H1 (cell line): ENCODE results near the gene CCDC83. TPM values are rescaled to one million over a fixed set of nuclear protein-coding genes. Genes with fewer than 3 reads are reported as not detected.

Source experiments
- CTCF ChIA-PET: fragments of 300-600 bp; sonication (Branson Sonifier 250); formaldehyde crosslinking; loops from one replicate; lab custom pipeline; 2021; ENCODE audit not compliant: partially characterized antibody; lab: Charles Lee
- POLR2A ChIA-PET: fragments of 300-600 bp; sonication (Branson Sonifier 250); formaldehyde crosslinking; loops from one replicate; lab custom pipeline; 2021; ENCODE audit warnings: inconsistent platforms; ENCODE audit not compliant: partially characterized antibody; lab: Charles Lee
- DNase-seq, 2 experiments: peaks; one replicate each; pipeline versions ENCODE4 v3.0.0 to v3.0.0-alpha.2; 2010 to 2022; ENCODE audit warnings: low spot score in 2 of 2, low read depth in 1 of 2, mixed read lengths in 1 of 2
- FAIRE-seq: peaks from 2 replicates; lab custom pipeline; 2011; peaks lifted over from hg19 to GRCh38; lab: Jason Lieb, UNC
- H2AFZ ChIP-seq: 2 replicates; pipeline ENCODE4 v1.8.1; 2012; ENCODE audit warnings: low read length, inconsistent platforms
- H2AK5ac ChIP-seq: 2 replicates; pipeline ENCODE4 v1.6.1; 2013; ENCODE audit warnings: low read depth, low read length
- H2BK120ac ChIP-seq: replicated peaks from 2 replicates; pipeline ENCODE3; 2013; ENCODE audit warnings: low read depth, low read length, inconsistent platforms
- H2BK12ac ChIP-seq: 2 replicates; pipeline ENCODE4 v1.6.1; 2013; ENCODE audit warnings: low read depth, low read length
- H2BK15ac ChIP-seq: 2 replicates; pipeline ENCODE4 v1.6.1; 2013; ENCODE audit warnings: low read length
- H2BK20ac ChIP-seq: 2 replicates; pipeline ENCODE4 v1.6.1; 2013; ENCODE audit warnings: low read length
- H2BK5ac ChIP-seq: 2 replicates; pipeline ENCODE4 v1.6.1; 2013; ENCODE audit warnings: low read depth, low read length
- H3K14ac ChIP-seq: 2 replicates; pipeline ENCODE4 v1.6.1; 2013; ENCODE audit warnings: inconsistent platforms; ENCODE audit not compliant: insufficient read length
- H3K18ac ChIP-seq: 2 replicates; pipeline ENCODE4 v1.6.1; 2013; ENCODE audit warnings: low read length; ENCODE audit errors: extremely low read depth
- H3K23ac ChIP-seq: 2 replicates; pipeline ENCODE4 v1.6.1; 2013; ENCODE audit warnings: inconsistent platforms; ENCODE audit not compliant: insufficient read length
- H3K23me2 ChIP-seq: 2 replicates; pipeline ENCODE4 v1.6.1; 2013; ENCODE audit warnings: low read depth, low read length
- H3K27ac ChIP-seq: 2 replicates; pipeline ENCODE4 v1.6.1; 2011; ENCODE audit warnings: low read depth, low read length, inconsistent platforms
- H3K27me3 ChIP-seq, 4 experiments: replicated peaks in 1 of 4; 1 replicate in 1 of 4; 2 replicates in 3 of 4; pipeline versions ENCODE4 v1.6.1 to v1.8.1; 2011 to 2013; ENCODE audit warnings: low read length in 3 of 4, mild to moderate bottlenecking in 3 of 4, inconsistent platforms in 2 of 4, mixed read lengths in 2 of 4, moderate library complexity in 1 of 4; ENCODE audit not compliant: control insufficient read depth in 3 of 4, insufficient read depth in 3 of 4; ENCODE audit errors: extremely low read depth in 1 of 4
- H3K36me3 ChIP-seq, 4 experiments: 2 replicates each; pipeline versions ENCODE4 v1.6.1 to v1.8.1; 2011 to 2013; ENCODE audit warnings: mild to moderate bottlenecking in 4 of 4, low read length in 3 of 4, moderate library complexity in 2 of 4, control low read depth in 1 of 4, inconsistent platforms in 1 of 4; ENCODE audit not compliant: insufficient read depth in 4 of 4, control insufficient read depth in 2 of 4
- H3K4ac ChIP-seq: replicated peaks from 2 replicates; pipeline ENCODE3; 2013; ENCODE audit warnings: low read length, low read depth, mixed read lengths, inconsistent platforms; ENCODE audit not compliant: insufficient read length
- H3K4me1 ChIP-seq, 4 experiments: replicated peaks in 1 of 4; 1 replicate in 1 of 4; 2 replicates in 3 of 4; pipeline versions ENCODE4 v1.6.1 to v1.8.1; 2011 to 2013; ENCODE audit warnings: low read length in 3 of 4, inconsistent platforms in 2 of 4, mixed read lengths in 1 of 4; ENCODE audit not compliant: insufficient read depth in 4 of 4, control insufficient read depth in 3 of 4
- H3K4me2 ChIP-seq, 2 experiments: 2 replicates each; pipeline versions ENCODE4 v1.6.1 to v1.8.1; 2011 to 2013; ENCODE audit warnings: low read depth in 2 of 2, low read length in 2 of 2, control low read depth in 1 of 2, inconsistent platforms in 1 of 2, mild to moderate bottlenecking in 1 of 2; ENCODE audit not compliant: insufficient read depth in 1 of 2
- H3K4me3 ChIP-seq, 4 experiments: fragments of 200-600, 300-600 bp in 1 of 4; sonication (generic), shearing (Covaris generic), sonication (Bioruptor Twin) in 1 of 4; 2 replicates each; pipeline versions ENCODE4 v1.5.1 to v1.8.1; 2011 to 2016; ENCODE audit warnings: low read length in 4 of 4, low read depth in 3 of 4, control low read depth in 2 of 4, inconsistent platforms in 2 of 4, mild to moderate bottlenecking in 2 of 4, mixed read lengths in 1 of 4, moderate library complexity in 1 of 4; ENCODE audit not compliant: insufficient read depth in 2 of 4; ENCODE audit errors: extremely low read depth in 1 of 4
- H3K56ac ChIP-seq: replicated peaks from 2 replicates; pipeline ENCODE3; 2013; ENCODE audit warnings: low read depth, mild to moderate bottlenecking, mixed read lengths, low read length, inconsistent platforms; ENCODE audit not compliant: insufficient read length
- H3K79me1 ChIP-seq: 2 replicates; pipeline ENCODE4 v1.6.1; 2013; ENCODE audit warnings: low read depth, low read length, control low read depth
- H3K79me2 ChIP-seq, 2 experiments: 2 replicates each; pipeline versions ENCODE4 v1.6.1 to v1.8.1; 2012 to 2013; ENCODE audit warnings: low read length in 2 of 2, mild to moderate bottlenecking in 2 of 2, inconsistent platforms in 1 of 2; ENCODE audit not compliant: insufficient read depth in 2 of 2, control insufficient read depth in 1 of 2
- H3K9ac ChIP-seq, 4 experiments: replicated peaks in 1 of 4; 1 replicate in 1 of 4; 2 replicates in 3 of 4; pipeline versions ENCODE4 v1.6.1 to v1.8.1; 2011 to 2013; ENCODE audit warnings: low read depth in 3 of 4, low read length in 3 of 4, control low read depth in 2 of 4, mild to moderate bottlenecking in 2 of 4, moderate library complexity in 2 of 4, inconsistent platforms in 1 of 4; ENCODE audit errors: extremely low read depth in 1 of 4
- H3K9me3 ChIP-seq, 2 experiments: 2 replicates each; pipeline versions ENCODE4 v1.6.1 to v1.8.1; 2012 to 2013; ENCODE audit warnings: mild to moderate bottlenecking in 2 of 2, moderate library complexity in 2 of 2, control low read depth in 1 of 2, inconsistent platforms in 1 of 2, low read depth in 1 of 2, low read length in 1 of 2, mixed read lengths in 1 of 2; ENCODE audit not compliant: insufficient read depth in 2 of 2
- H4K20me1 ChIP-seq, 2 experiments: replicated peaks in 1 of 2; 2 replicates each; pipeline versions ENCODE3 to v1.8.1; 2011 to 2013; ENCODE audit warnings: inconsistent platforms in 2 of 2, low read length in 2 of 2, mild to moderate bottlenecking in 1 of 2; ENCODE audit not compliant: insufficient read depth in 2 of 2, control insufficient read depth in 1 of 2
- H4K5ac ChIP-seq: 2 replicates; pipeline ENCODE4 v1.6.1; 2013; ENCODE audit warnings: low read length, low read depth, mixed read lengths, inconsistent platforms; ENCODE audit not compliant: insufficient read length
- H4K8ac ChIP-seq: 2 replicates; pipeline ENCODE4 v1.8.0; 2013; ENCODE audit warnings: mild to moderate bottlenecking, moderate library complexity, low read length, inconsistent platforms; ENCODE audit not compliant: insufficient read depth; ENCODE audit errors: extremely low read depth
- H4K91ac ChIP-seq: replicated peaks from 2 replicates; pipeline ENCODE3; 2013; ENCODE audit warnings: low read length, mixed read lengths, inconsistent platforms; ENCODE audit not compliant: insufficient read length
- ATF2 ChIP-seq: IDR thresholded peaks from 2 replicates; pipeline ENCODE4 v1.6.1; 2012; ENCODE audit warnings: low read length, inconsistent platforms
- CHD1 ChIP-seq: IDR thresholded peaks from 2 replicates; pipeline ENCODE4 v1.6.1; 2012; ENCODE audit warnings: low read depth, low read length, improper control_type of control experiment
- CREB1 ChIP-seq: IDR thresholded peaks from 2 replicates; pipeline ENCODE4 v1.6.1; 2012; ENCODE audit warnings: inconsistent platforms
- CTCF ChIP-seq, 3 experiments: IDR thresholded peaks; 1 replicate in 2 of 3; 2 replicates in 1 of 3; pipeline versions ENCODE4 v1.5.1 to v1.6.1; 2011; ENCODE audit warnings: low read length in 3 of 3, mild to moderate bottlenecking in 3 of 3, inconsistent platforms in 2 of 3, low read depth in 1 of 3, moderate library complexity in 1 of 3; ENCODE audit not compliant: insufficient read depth in 1 of 3; ENCODE audit errors: control extremely low read depth in 1 of 3
- KDM5A ChIP-seq: fragments of 200-600 bp; IDR thresholded peaks from 2 replicates; pipeline ENCODE4 v1.7.1; 2012; ENCODE audit warnings: mild to moderate bottlenecking, low read length, inconsistent platforms, mixed read lengths
- PHF8 ChIP-seq: fragments of 200-600 bp; sonication (generic); conservative IDR thresholded peaks from 2 replicates; pipeline ENCODE4 v1.7.1; 2012; ENCODE audit warnings: low read depth, mild to moderate bottlenecking, inconsistent platforms, low read length, moderate library complexity
- SIN3A ChIP-seq, 2 experiments: IDR thresholded peaks in 1 of 2; conservative IDR thresholded peaks in 1 of 2; 2 replicates each; pipeline ENCODE4 v1.6.1; 2011 to 2012; ENCODE audit warnings: low read length in 2 of 2, improper control_type of control experiment in 1 of 2, low read depth in 1 of 2, mild to moderate bottlenecking in 1 of 2
- WGBS, 2 experiments: shearing (Covaris generic) in 1 of 2; methylation state at CpG; one replicate each; pipeline versions ENCODE4 v1.1.6 to v1.1.7; 2013 to 2015; ENCODE audit warnings: low lambda C conversion rate in 2 of 2, mixed read lengths in 2 of 2, inconsistent platforms in 1 of 2, low coverage in 1 of 2, missing lambda C conversion rate in 1 of 2; ENCODE audit not compliant: insufficient replicate concordance in 2 of 2, insufficient coverage in 1 of 2, insufficient read length in 1 of 2; ENCODE audit errors: extremely low coverage in 1 of 2, missing lambda C conversion rate in 1 of 2; 5-methylcytosine and 5-hydroxymethylcytosine counted together
- polyA plus RNA-seq, 7 experiments: library from polyadenylated mRNA; depleted of rRNA in 3 of 7; stranded (reverse) in 5 of 7; unstranded in 2 of 7; fragments of >200 nt in 5 of 7; fragments of 200-250 nt in 2 of 7; gene quantifications; 1 replicate in 5 of 7; 2 replicates in 1 of 7; 4 replicates in 1 of 7; pipeline versions ENCODE4 v1.2.1 to v1.2.3, GENCODE V29; 2011 to 2013; ENCODE audit warnings: missing spikeins in 2 of 7, mixed read lengths in 2 of 7
- total RNA-seq: library from RNA; stranded (reverse); fragmentation: NEBNext Ultra II Directional; extraction: Animal tissue kit (Norgen Biotek cat#: 25700); gene quantifications from 2 replicates; pipeline ENCODE4 v1.2.1, GENCODE V29; 2021

CCDC83 gene
- total and polyA plus RNA-seq, 2 of the 8 experiments (the other 6 are each of a cell fraction or from before 2014, with no cell fraction given) = not detected

- Histone ChIP-seq H3K14ac (no peak overlapping the region), H4K20me1 (no peaks in the 10 kb centered on the region), H2AFZ (no peak overlapping the region), H2BK15ac (no peak overlapping the region), H3K27ac (no peak overlapping the region), H3K4ac (no peak overlapping the region), H3K79me1 (no peaks in the 10 kb centered on the region), H3K27me3 (0 out of 7 replicates have a peak, but pooled peaks cover 0 to 3% (median 0%) of the 10 kb centered on the region in 4 experiments), H3K23me2 (no peaks in the 10 kb centered on the region), H3K4me3 (no peak overlapping the region), H2BK120ac (no peak overlapping the region), H2BK5ac (no peak overlapping the region), H4K91ac (no peak overlapping the region), H2AK5ac (no peak overlapping the region), H2BK12ac (no peak overlapping the region), H3K56ac (no peak overlapping the region), H3K4me1 (no peaks in the 10 kb centered on the region), H4K5ac (no peak overlapping the region), H4K8ac (no peak overlapping the region), H2BK20ac (no peak overlapping the region), H3K23ac (no peak overlapping the region), H3K79me2 (no peaks in the 10 kb centered on the region; a peak in 1 of 4 replicates), H3K9me3 (no peaks in the 10 kb centered on the region), H3K9ac (no peak overlapping the region), H3K36me3 (no peaks in the 10 kb centered on the region), H3K4me2 (no peak overlapping the region), H3K18ac (no peak overlapping the region)
- ChIA-PET POLR2A (no interaction called here), CTCF (interaction anchor here (0.6 to 4.2 kb wide), 21 partner anchors 8 to 235 kb away, joined by 3 to 31 read pairs (median 4); partner anchors contain the start of gene SYTL2)
- DNase-seq (no peak), FAIRE-seq (no peak)
- 75% methylated on average over 3 of the region's 3 CpGs; no CpG with 5 or more reads in 1 of the 2 experiments for WGBS, 2 experiments
- TF ChIP-seq CTCF (IDR thresholded peaks at IDR 0.05; ENCODE audit: control extremely low read depth in 1 of 3, insufficient read depth in 1 of 3, low read depth in 1 of 3, low read length in 3 of 3) = no peak
- TF ChIP-seq SIN3A (conservative IDR thresholded peaks at IDR 0.05 in 1 of 2, IDR thresholded peaks at IDR 0.05 in 1 of 2; ENCODE audit: low read depth in 1 of 2, low read length in 2 of 2) = no peak
- TF ChIP-seq PHF8 = no peak
- no peak for TF ChIP-seq CHD1
- no peak for TF ChIP-seq CREB1
- TF ChIP-seq KDM5A = no peak
- TF ChIP-seq ATF2 = no peak
Measured at GRCh38 chr11:85825616-85826015, 29.6 kb upstream of the CCDC83 start.
